Heart right ventricle (tissue), 16 donors: ENCODE results near the gene ETFRF1. TPM values are rescaled to one million over a fixed set of nuclear protein-coding genes. Genes with fewer than 3 reads are reported as not detected.

Experiments
- ATAC-seq, 8 donors: fragments of 200-7000 bp; cut with Tn5 transposase; one replicate each; pipeline ENCODE4 v1.9.1; 2020; ENCODE audit warnings: mild to moderate bottlenecking in 8 of 8, moderate library complexity in 8 of 8, moderate number of reproducible peaks in 1 of 8
- DNase-seq, 2 donors: peaks; one replicate each; pipeline ENCODE4 v3.0.0-alpha.2; 2020
- H3K27ac ChIP-seq, 10 donors: fragments of 200-600 bp; sonication (generic) in 2 of 10; one replicate each; pipeline versions ENCODE4 v1.5.0 to v1.8.0; 2020 to 2022; ENCODE audit warnings: mild to moderate bottlenecking in 3 of 10
- H3K27me3 ChIP-seq, 7 donors: fragments of 200-600 bp; one replicate each; pipeline ENCODE4 v1.8.0; 2021 to 2022; ENCODE audit warnings: mild to moderate bottlenecking in 2 of 7
- H3K36me3 ChIP-seq, 9 donors: fragments of 200-600 bp; sonication (generic) in 1 of 9; one replicate each; pipeline versions ENCODE4 v1.5.0 to v1.8.0; 2020 to 2022; ENCODE audit warnings: mild to moderate bottlenecking in 2 of 9
- H3K4me1 ChIP-seq, 9 donors: fragments of 200-600 bp; sonication (generic) in 1 of 9; one replicate each; pipeline versions ENCODE4 v1.5.0 to v1.8.0; 2020 to 2022; ENCODE audit warnings: mild to moderate bottlenecking in 4 of 9
- H3K4me3 ChIP-seq, 10 donors: fragments of 200-600 bp; sonication (generic) in 2 of 10; one replicate each; pipeline versions ENCODE4 v1.5.0 to v1.8.0; 2020 to 2022; ENCODE audit warnings: mild to moderate bottlenecking in 7 of 10, moderate library complexity in 2 of 10
- H3K9me3 ChIP-seq, 11 donors: fragments of 200-600 bp in 10 of 11; sonication (generic) in 2 of 11; one replicate each; pipeline versions ENCODE4 v1.5.0 to v1.8.0; 2013 to 2022; ENCODE audit warnings: mild to moderate bottlenecking in 2 of 11, control low read depth in 1 of 11, moderate library complexity in 1 of 11
- CTCF ChIP-seq, 9 donors: fragments of 200-600 bp; sonication (generic) in 2 of 9; IDR thresholded peaks; one replicate each; pipeline versions ENCODE4 v1.5.0 to v1.8.0; 2021 to 2022; ENCODE audit warnings: antibody characterized with exemption in 9 of 9, mild to moderate bottlenecking in 5 of 9, moderate library complexity in 1 of 9
- WGBS, 2 donors: extraction: QIAGEN DNeasy Blood & Tissue Kit; methylation state at CpG; one replicate each; pipeline ENCODE4 v1.1.7; 2013; ENCODE audit warnings: inconsistent platforms in 1 of 2; 5-methylcytosine and 5-hydroxymethylcytosine counted together
- intact Hi-C, 10 donors: fragments of 100-400 bp; cut with DNase I; formaldehyde crosslinking; loops; one replicate each; pipeline versions ENCODE4 v1.11.1 to v1.14.2; 2022
- polyA plus RNA-seq, 2 donors: library from polyadenylated mRNA; stranded (reverse); fragments of 200-250 nt; gene quantifications; one replicate each; pipeline ENCODE4 v1.2.3, GENCODE V29; 2013
- total RNA-seq, 10 donors: library from RNA; stranded (reverse); fragmentation: NEBNext Ultra II Directional in 3 of 10; extraction: Animal tissue kit (Norgen Biotek cat#: 25700) in 3 of 10; gene quantifications; one replicate each; pipeline versions ENCODE4 v1.2.1 to v1.2.4, GENCODE V29; 2021 to 2023
- donor health status: Arrhythmogenic right ventricular cardiomyopathy.
- donor health status: ischemic (EF 13 %, LVEDD 7.1; RV severe dilation, severe dysfunction).
- donor health status: healthy with polysubstance abuse.
- donor health status: DM: no; HTN: yes; CAD: no.
- donor health status: DM: no; HTN: no; CAD: no.
- donor health status: ischemic (EF 25% LVEDD 6.9; RV normal size, moderate dysfunction).
- donor health status: ischemic (EF 25% LVEDD 5.7; RV mildly dilated, moderate dysfunction).
- donor health status: healthy.
- donor health status: DM: yes; HTN: yes; CAD: no.
- donor health status: Ischemic cardiomyopathy.
- donor health status: ischemic (EF 35%, LVEDD 5.7; RV mildly dilated, moderate dysfunction).
- donor health status: nonischemic (EF 11% LVEDD 7.7; RV severe dilation, severe dysfunction).
- donor health status: DM: yes; HTN: yes; CAD: no.
- donor health status: PGD.
- donor health status: ischemic (EF 29% LVEDD 5.4; RV normal size, mild dysfunction).
- donor health status: nonischemic (EF 23%, LVEDD 6.1; RV moderate dilation, normal function).

Gene ETFRF1
- total and polyA plus RNA-seq, 12 donors, result 28.1 to 67.6 (median 50.3) TPM

GRCh38 chr12:25152055-25152454 is 43.0 kb upstream of the ETFRF1 start:
- 73 to 82% methylated on average over 5 of the region's 5 CpGs for WGBS, 2 donors
- DNase-seq (no peak), ATAC-seq (no peak)
- intact Hi-C loops, result no loop called here
- H3K27ac ChIP-seq, result no peak overlapping the region
- H3K36me3 ChIP-seq, result no peaks in the 10 kb centered on the region
- H3K27me3 ChIP-seq, result no peaks in the 10 kb centered on the region
- H3K4me3 ChIP-seq, result no peak overlapping the region
- H3K4me1 ChIP-seq, result peaks cover 0 to 9% (median 0%) of the 10 kb centered on the region in 9 donors
- H3K9me3 ChIP-seq, result no peaks in the 10 kb centered on the region
- TF ChIP-seq CTCF (IDR thresholded peaks at IDR 0.05), result no peak

GRCh38 chr12:25155022-25155576 is 39.9 kb upstream of the ETFRF1 start:
- H3K9me3 ChIP-seq, result no peaks in the 10 kb centered on the region
- WGBS, 2 donors, result 83 to 90% methylated on average over 2 of the region's 2 CpGs
- H3K4me3 ChIP-seq, result no peak overlapping the region
- ATAC-seq (no peak), DNase-seq (no peak)
- no peak overlapping the region for H3K27ac ChIP-seq
- H3K4me1 ChIP-seq, result peaks cover 0 to 9% (median 0%) of the 10 kb centered on the region in 9 donors
- H3K27me3 ChIP-seq, result no peaks in the 10 kb centered on the region
- intact Hi-C loops, result no loop called here
- H3K36me3 ChIP-seq, result no peaks in the 10 kb centered on the region
- TF ChIP-seq CTCF (IDR thresholded peaks at IDR 0.05), result peak; percentile 10 to 71 (median 63)

GRCh38 chr12:25156061-25156460 is 39.0 kb upstream of the ETFRF1 start:
- H3K4me3 ChIP-seq, result no peak overlapping the region
- H3K9me3 ChIP-seq, result no peaks in the 10 kb centered on the region
- TF ChIP-seq CTCF (IDR thresholded peaks at IDR 0.05), result no peak
- H3K4me1 ChIP-seq, result peaks cover 0 to 9% (median 0%) of the 10 kb centered on the region in 9 donors
- no peak for ATAC-seq
- H3K36me3 ChIP-seq, result no peaks in the 10 kb centered on the region
- no peak for DNase-seq
- intact Hi-C loops, result no loop called here
- H3K27me3 ChIP-seq, result no peaks in the 10 kb centered on the region
- no peak overlapping the region for H3K27ac ChIP-seq
- 95 to 97% methylated on average over 4 of the region's 4 CpGs for WGBS, 2 donors

GRCh38 chr12:25162866-25163265 is 32.2 kb upstream of the ETFRF1 start:
- Histone ChIP-seq H3K4me3 (no peak overlapping the region), H3K36me3 (no peaks in the 10 kb centered on the region), H3K27me3 (no peaks in the 10 kb centered on the region), H3K27ac (no peak overlapping the region), H3K4me1 (no peaks in the 10 kb centered on the region), H3K9me3 (no peaks in the 10 kb centered on the region)
- DNase-seq (no peak), ATAC-seq (no peak)
- WGBS, 2 donors, result 79 to 90% methylated on average over 6 of the region's 6 CpGs
- intact Hi-C loops, result no loop called here
- TF ChIP-seq CTCF (IDR thresholded peaks at IDR 0.05), result no peak
